Uterus (tissue), 4 donors: ENCODE measurements around the gene GBP7. TPM values are rescaled to one million over a fixed set of nuclear protein-coding genes. Genes with fewer than 3 reads are reported as not detected.

Experiments used
- DNase-seq, 2 donors: peaks; one replicate each; pipeline ENCODE4 v3.0.0-alpha.2; 2019 to 2020
- H3K27ac ChIP-seq, 2 donors: fragments of 200-600 bp; sonication (generic); 1 replicate in 1 of 2; 2 replicates in 1 of 2; pipeline ENCODE4 v1.5.1; 2016 to 2018
- H3K27me3 ChIP-seq, 2 donors: fragments of 200-600 bp; sonication (generic); one replicate each; pipeline ENCODE4 v1.5.1; 2018 to 2019; ENCODE audit warnings: control low read depth in 1 of 2
- H3K36me3 ChIP-seq, 2 donors: fragments of 200-600 bp; sonication (generic); one replicate each; pipeline ENCODE4 v1.5.1; 2019; ENCODE audit warnings: control low read depth in 1 of 2
- H3K4me1 ChIP-seq, 2 donors: fragments of 200-600 bp; sonication (generic); one replicate each; pipeline ENCODE4 v1.5.1; 2018 to 2019; ENCODE audit warnings: control low read depth in 1 of 2
- H3K4me3 ChIP-seq, 2 donors: fragments of 200-600 bp; sonication (generic); 1 replicate in 1 of 2; 2 replicates in 1 of 2; pipeline ENCODE4 v1.5.1; 2018 to 2019; ENCODE audit warnings: mild to moderate bottlenecking in 1 of 2
- H3K9me3 ChIP-seq, 2 donors: fragments of 200-600 bp; sonication (generic); one replicate each; pipeline ENCODE4 v1.5.1; 2019; ENCODE audit warnings: control low read depth in 1 of 2
- CTCF ChIP-seq, 4 experiments: fragments of 200-600 bp in 2 of 4; fragments of 450-650 bp in 2 of 4; sonication (generic) in 2 of 4; IDR thresholded peaks; one replicate each; pipeline ENCODE4 v1.5.1; 2016 to 2019; ENCODE audit warnings: antibody characterized with exemption in 4 of 4, mild to moderate bottlenecking in 2 of 4, moderate library complexity in 1 of 4
- POLR2A ChIP-seq, 2 donors: fragments of 450-650 bp; IDR thresholded peaks; one replicate each; pipeline ENCODE4 v1.6.1; 2016; ENCODE audit warnings: antibody characterized with exemption in 2 of 2, mild to moderate bottlenecking in 1 of 2, moderate library complexity in 1 of 2
- intact Hi-C: fragments of 100-400 bp; cut with DNase I; formaldehyde crosslinking; loops from one replicate; pipeline ENCODE4 v1.15.1; 2023; ENCODE audit warnings: low total_unique reads
- total RNA-seq, 4 donors: library from RNA; depleted of rRNA in 3 of 4; stranded (reverse); fragments of >200 nt in 3 of 4; gene quantifications; one replicate each; pipeline versions ENCODE4 v1.1.0 to v1.2.4, GENCODE V29; 2014 to 2023
- donor health status: DM: yes; HTN: yes; CAD: no.

The GBP7 gene
- total RNA-seq, 4 donors from 2014 or later: not detected

- H3K36me3 ChIP-seq: peaks cover 0 to 3% of the 10 kb centered on the region in 2 donors
- H3K4me1 ChIP-seq: no peaks in the 10 kb centered on the region
- TF ChIP-seq CTCF (IDR thresholded peaks at IDR 0.05): no peak
- TF ChIP-seq POLR2A (IDR thresholded peaks at IDR 0.05): no peak
- H3K27me3 ChIP-seq: no peaks in the 10 kb centered on the region
- H3K9me3 ChIP-seq: no peaks in the 10 kb centered on the region
- no peak overlapping the region for H3K4me3 ChIP-seq
- no peak for DNase-seq
- H3K27ac ChIP-seq: no peak overlapping the region
- intact Hi-C loops: no loop called here
These were observed 80.1 kb downstream of the GBP7 start for GRCh38 chr1:89095737-89096136.

GRCh38 chr1:89089962-89090361, 85.8 kb downstream of the GBP7 start:
- no peak for TF ChIP-seq CTCF (IDR thresholded peaks at IDR 0.05)
- H3K4me1 ChIP-seq: no peaks in the 10 kb centered on the region
- intact Hi-C loops: no loop called here

GRCh38 chr1:89088572-89088971, 87.2 kb downstream of the GBP7 start:
- TF ChIP-seq CTCF (IDR thresholded peaks at IDR 0.05) (no peak), POLR2A (IDR thresholded peaks at IDR 0.05) (no peak)
- no peaks in the 10 kb centered on the region for H3K9me3 ChIP-seq
- H3K27me3 ChIP-seq: no peaks in the 10 kb centered on the region
- H3K27ac ChIP-seq: no peak overlapping the region
- DNase-seq: no peak
- no peaks in the 10 kb centered on the region for H3K4me1 ChIP-seq
- H3K36me3 ChIP-seq: no peaks in the 10 kb centered on the region
- H3K4me3 ChIP-seq: no peak overlapping the region
- intact Hi-C loops: no loop called here

More at GRCh38 chr1:89089962-89090361, 85.8 kb downstream of the GBP7 start:
- DNase-seq: no peak
- no peaks in the 10 kb centered on the region for H3K9me3 ChIP-seq
- H3K4me3 ChIP-seq: no peak overlapping the region
- no peaks in the 10 kb centered on the region for H3K27me3 ChIP-seq
- peaks cover 0 to 3% of the 10 kb centered on the region in 2 donors for H3K36me3 ChIP-seq
- no peak overlapping the region for H3K27ac ChIP-seq

GRCh38 chr1:89087241-89087640, 88.6 kb downstream of the GBP7 start:
- Histone ChIP-seq H3K27me3 (no peaks in the 10 kb centered on the region), H3K9me3 (no peaks in the 10 kb centered on the region), H3K27ac (no peak overlapping the region), H3K4me1 (no peaks in the 10 kb centered on the region), H3K4me3 (no peak overlapping the region), H3K36me3 (no peaks in the 10 kb centered on the region)
- no peak for DNase-seq
- TF ChIP-seq POLR2A (IDR thresholded peaks at IDR 0.05) (no peak), CTCF (IDR thresholded peaks at IDR 0.05) (no peak)
- intact Hi-C loops: no loop called here

GRCh38 chr1:89085781-89086180, 90.0 kb downstream of the GBP7 start:
- Histone ChIP-seq H3K4me3 (no peak overlapping the region), H3K27ac (no peak overlapping the region), H3K27me3 (no peaks in the 10 kb centered on the region), H3K9me3 (no peaks in the 10 kb centered on the region), H3K36me3 (no peaks in the 10 kb centered on the region), H3K4me1 (no peaks in the 10 kb centered on the region)
- no peak for DNase-seq
- intact Hi-C loops: no loop called here
- TF ChIP-seq CTCF (IDR thresholded peaks at IDR 0.05) (peak; percentile 26 to 67 (median 38)), POLR2A (IDR thresholded peaks at IDR 0.05) (no peak)

Other genes with a start within 250 kb of the GBP7 start
- 10 to 100 TPM in 3 of 4 donors, 1 to 10 TPM in 1; 8.5 to 36.3 (median 27.8) TPM for gene KYAT3, start 183.4 kb downstream of the GBP7 start, total RNA-seq
- 10 to 100 TPM; 20.0 to 27.1 (median 22.5) TPM for gene RBMXL1, start 183.4 kb downstream of the GBP7 start, total RNA-seq
- 10 to 100 TPM; 11.2 to 38.6 (median 20.5) TPM for gene GBP3, start 153.1 kb downstream of the GBP7 start, total RNA-seq
- 10 to 100 TPM; 57.9 to 86.6 (median 78.5) TPM for gene GBP1, start 110.8 kb downstream of the GBP7 start, total RNA-seq
- 10 to 100 TPM; 18.4 to 95.0 (median 50.5) TPM for gene GBP2, start 49.9 kb downstream of the GBP7 start, total RNA-seq
- 10 to 100 TPM; 11.1 to 99.4 (median 18.3) TPM for gene GBP4, start 22.9 kb upstream of the GBP7 start, total RNA-seq
- 1 to 10 TPM in 1 of 4 donors, under 1 TPM in 2, not detected in 1; 0.26 to 1.6 (median 0.83) TPM for gene GBP5, start 96.9 kb upstream of the GBP7 start, total RNA-seq
- gene GBP6, start 188.1 kb upstream of the GBP7 start, total RNA-seq: not detected